ENCODE measurements around the gene FOXK2. TPM values are rescaled to one million over a fixed set of nuclear protein-coding genes. Genes with fewer than 3 reads are reported as not detected.

FOXK2 gene
- polyA plus RNA-seq, 4 donors, result 39.9 to 45.0 (median 41.7) TPM

Other genes starting within 250 kb of the FOXK2 start
- gene CSNK1D, start 246.0 kb upstream of the FOXK2 start, polyA plus RNA-seq (ENCODE audit: insufficient read length in 4 of 4), result 100 to 1,000 TPM; 112 to 135 (median 122) TPM
- gene CD7, start 202.1 kb upstream of the FOXK2 start, polyA plus RNA-seq (ENCODE audit: insufficient read length in 4 of 4), result under 1 TPM; 0.19 to 0.72 (median 0.54) TPM
- 1 to 10 TPM; 1.3 to 2.4 (median 1.5) TPM for gene SECTM1, start 186.0 kb upstream of the FOXK2 start, polyA plus RNA-seq (ENCODE audit: insufficient read length in 4 of 4)
- gene TEX19, start 160.5 kb upstream of the FOXK2 start, polyA plus RNA-seq (ENCODE audit: insufficient read length in 4 of 4), result under 1 TPM in 1 of 4 donors, not detected in 3; 0.06 TPM
- under 1 TPM; 0.30 to 0.70 (median 0.43) TPM for gene UTS2R, start 148.0 kb upstream of the FOXK2 start, polyA plus RNA-seq (ENCODE audit: insufficient read length in 4 of 4)
- 10 to 100 TPM; 28.7 to 48.5 (median 37.7) TPM for gene HEXD, start 101.4 kb upstream of the FOXK2 start, polyA plus RNA-seq (ENCODE audit: insufficient read length in 4 of 4)
- 10 to 100 TPM; 21.5 to 30.3 (median 23.9) TPM for gene OGFOD3, start 101.1 kb upstream of the FOXK2 start, polyA plus RNA-seq (ENCODE audit: insufficient read length in 4 of 4)
- gene CYBC1, start 69.0 kb upstream of the FOXK2 start, polyA plus RNA-seq (ENCODE audit: insufficient read length in 4 of 4), result 10 to 100 TPM; 40.5 to 53.5 (median 50.5) TPM
- 10 to 100 TPM; 73.4 to 77.4 (median 74.8) TPM for gene NARF, start 61.0 kb upstream of the FOXK2 start, polyA plus RNA-seq (ENCODE audit: insufficient read length in 4 of 4)
- 100 to 1,000 TPM; 100 to 112 (median 109) TPM for gene WDR45B, start 128.7 kb downstream of the FOXK2 start, polyA plus RNA-seq (ENCODE audit: insufficient read length in 4 of 4)
- 10 to 100 TPM; 17.9 to 22.1 (median 19.4) TPM for gene RAB40B, start 179.0 kb downstream of the FOXK2 start, polyA plus RNA-seq (ENCODE audit: insufficient read length in 4 of 4)
- gene FN3KRP, start 197.0 kb downstream of the FOXK2 start, polyA plus RNA-seq (ENCODE audit: insufficient read length in 4 of 4), result 10 to 100 TPM; 41.5 to 51.9 (median 45.1) TPM
- gene FN3K, start 215.9 kb downstream of the FOXK2 start, polyA plus RNA-seq (ENCODE audit: insufficient read length in 4 of 4), result 10 to 100 TPM; 20.1 to 36.3 (median 24.2) TPM
- gene TBCD, start 232.3 kb downstream of the FOXK2 start, polyA plus RNA-seq (ENCODE audit: insufficient read length in 4 of 4), result 10 to 100 TPM; 63.9 to 73.8 (median 69.0) TPM

All from right renal pelvis (tissue), 4 donors.